CD4-positive, alpha-beta T cell treated with Interleukin-12 subunit alpha and Interleukin-12 subunit beta, for 1 hour (primary cell): Measurements from ENCODE around the gene SNX10.
A peak's percentile ranks its signal among the peaks of the same experiment; 100 is the strongest.

ENCODE experiments used
- DNase-seq: peaks from one replicate; pipeline ENCODE4 v3.0.0-alpha.2; 2020

SNX10 gene

GRCh38 chr7:26340476-26341018, 48.9 kb downstream of the SNX10 start:
- no peak for DNase-seq

GRCh38 chr7:26343320-26343832, 51.7 kb downstream of the SNX10 start:
- DNase-seq = no peak

GRCh38 chr7:26343837-26344236, 52.2 kb downstream of the SNX10 start:
- no peak for DNase-seq

- DNase-seq = no peak
Measured at GRCh38 chr7:26345202-26345601, 53.5 kb downstream of the SNX10 start.

- no peak for DNase-seq
Measured at GRCh38 chr7:26345837-26346236, 54.2 kb downstream of the SNX10 start.

GRCh38 chr7:26346611-26347203, 55.0 kb downstream of the SNX10 start:
- no peak for DNase-seq

GRCh38 chr7:26348234-26348851, 56.7 kb downstream of the SNX10 start:
- DNase-seq = no peak

GRCh38 chr7:26349005-26349915, 57.6 kb downstream of the SNX10 start:
- DNase-seq = no peak

GRCh38 chr7:26351171-26351570, 59.5 kb downstream of the SNX10 start:
- no peak for DNase-seq

- DNase-seq = no peak
Measured at GRCh38 chr7:26356229-26356628, 64.6 kb downstream of the SNX10 start.

GRCh38 chr7:26356929-26357798, 65.5 kb downstream of the SNX10 start:
- DNase-seq = no peak

GRCh38 chr7:26357799-26358151, 66.1 kb downstream of the SNX10 start:
- DNase-seq = no peak

GRCh38 chr7:26360650-26361049, 69.0 kb downstream of the SNX10 start:
- no peak for DNase-seq

- no peak for DNase-seq
Measured at GRCh38 chr7:26361637-26362036, 70.0 kb downstream of the SNX10 start.

- no peak for DNase-seq
Measured at GRCh38 chr7:26363465-26363864, 71.8 kb downstream of the SNX10 start.

- peak; percentile 75 for DNase-seq
Measured at GRCh38 chr7:26365077-26365900, 73.6 kb downstream of the SNX10 start.

- DNase-seq = no peak
Measured at GRCh38 chr7:26365901-26366275, 74.2 kb downstream of the SNX10 start.

GRCh38 chr7:26367219-26367711, 75.6 kb downstream of the SNX10 start:
- no peak for DNase-seq

- no peak for DNase-seq
Measured at GRCh38 chr7:26368542-26368941, 76.9 kb downstream of the SNX10 start.

- DNase-seq = peak; percentile 64
Measured at GRCh38 chr7:26369593-26369992, 77.9 kb downstream of the SNX10 start.

- DNase-seq = no peak
Measured at GRCh38 chr7:26370011-26370410, 78.3 kb downstream of the SNX10 start.
